DOHH2 (cell line): ENCODE data around the gene MED16.

ENCODE experiments used
- H3F3A ChIP-seq: fragments of 200-600 bp; sonication (generic), shearing (Covaris generic); 2 replicates; pipeline ENCODE4 v1.6.0; 2016; ENCODE audit warnings: antibody characterized with exemption, mild to moderate bottlenecking; ENCODE audit not compliant: control insufficient read depth, insufficient read depth
- H3K27ac ChIP-seq: fragments of 200-600 bp; sonication (generic); 2 replicates; pipeline ENCODE4 v1.5.1; 2014; ENCODE audit warnings: low read depth, mild to moderate bottlenecking, low read length, moderate library complexity
- H3K27me3 ChIP-seq: fragments of 200-600 bp; sonication (generic); 2 replicates; pipeline ENCODE4 v1.6.1; 2014; ENCODE audit warnings: mild to moderate bottlenecking, low read length, mixed read lengths; ENCODE audit not compliant: control insufficient read depth
- H3K36me3 ChIP-seq: fragments of 200-600 bp; sonication (generic); 2 replicates; pipeline ENCODE4 v1.6.1; 2014; ENCODE audit warnings: mild to moderate bottlenecking, low read length, moderate library complexity, mixed read lengths; ENCODE audit not compliant: control insufficient read depth
- H3K4me1 ChIP-seq: fragments of 200-600 bp; sonication (generic); 2 replicates; pipeline ENCODE4 v1.6.1; 2014; ENCODE audit warnings: mild to moderate bottlenecking, low read length, mixed read lengths; ENCODE audit not compliant: control insufficient read depth
- H3K4me2 ChIP-seq: fragments of 200-600 bp; sonication (generic); 2 replicates; pipeline ENCODE4 v1.6.0; 2014; ENCODE audit warnings: mild to moderate bottlenecking, low read length, moderate library complexity
- H3K4me3 ChIP-seq: fragments of 200-600 bp; sonication (generic); 2 replicates; pipeline ENCODE4 v1.5.1; 2014; ENCODE audit warnings: mild to moderate bottlenecking, low read length, mixed read lengths
- H3K79me2 ChIP-seq: fragments of 200-600 bp; sonication (generic); 2 replicates; pipeline ENCODE4 v1.6.1; 2014; ENCODE audit warnings: mild to moderate bottlenecking, low read length, mixed read lengths; ENCODE audit not compliant: control insufficient read depth
- H3K9me2 ChIP-seq: fragments of 200-600 bp; sonication (generic); replicated peaks from 2 replicates; pipeline ENCODE4 v1.6.1; 2014; ENCODE audit warnings: mild to moderate bottlenecking, low read length, mixed read lengths; ENCODE audit not compliant: control insufficient read depth
- H3K9me3 ChIP-seq: fragments of 200-600 bp; sonication (generic); 2 replicates; pipeline ENCODE4 v1.6.1; 2014; ENCODE audit warnings: antibody characterized with exemption, low read length, mixed read lengths; ENCODE audit not compliant: control insufficient read depth, insufficient read depth
- H4K20me1 ChIP-seq: fragments of 200-600 bp; sonication (generic); 2 replicates; pipeline ENCODE4 v1.6.0; 2014; ENCODE audit warnings: low read depth, mild to moderate bottlenecking, antibody characterized with exemption, low read length, moderate library complexity; ENCODE audit not compliant: control insufficient read depth, insufficient read depth
- CTCF ChIP-seq: fragments of 200-600 bp; sonication (generic); IDR thresholded peaks from one replicate; pipeline ENCODE4 v1.5.1; 2014; ENCODE audit warnings: antibody characterized with exemption, mild to moderate bottlenecking, low read depth, low read length; ENCODE audit not compliant: poor library complexity, severe bottlenecking
- EZH2phosphoT487 ChIP-seq: fragments of 200-600 bp; sonication (generic); IDR thresholded peaks from 2 replicates; pipeline ENCODE4 v1.6.1; 2017; ENCODE audit warnings: borderline replicate concordance, mild to moderate bottlenecking, antibody characterized with exemption, low read length, moderate library complexity, mixed read lengths

MED16 gene

DNA sequence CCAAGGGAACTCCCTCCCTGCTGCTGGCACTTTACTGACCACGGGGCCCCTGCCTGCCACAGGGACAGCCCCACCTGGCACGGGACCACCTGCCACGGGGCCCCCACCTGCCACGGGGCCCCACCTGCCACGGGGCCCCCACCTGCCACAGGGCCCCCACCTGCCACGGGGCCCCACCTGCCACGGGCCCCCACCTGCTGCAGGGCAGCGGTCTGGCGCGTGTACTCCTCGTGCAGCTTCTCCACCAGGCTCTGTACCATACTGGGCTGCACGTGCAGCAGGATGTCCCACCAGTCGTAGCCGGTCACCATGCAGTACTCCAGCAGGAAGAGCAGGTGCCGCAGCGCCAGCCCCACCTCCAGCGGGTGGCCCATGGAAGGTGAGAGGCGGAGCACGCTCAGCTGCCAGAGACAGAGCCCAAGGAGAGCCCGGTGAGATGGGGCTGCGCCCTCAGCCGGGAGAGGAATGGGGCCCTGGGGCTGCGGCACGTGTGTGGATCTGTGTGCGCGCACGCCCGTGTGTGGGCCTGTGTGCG lies 16.1 kb downstream of the MED16 start:
- no peak overlapping the region for H3K27ac ChIP-seq
- H3K4me1 ChIP-seq, result peaks cover 8% of the 10 kb centered on the region
- peaks cover 5% of the 10 kb centered on the region for H4K20me1 ChIP-seq
- no peaks in the 10 kb centered on the region for H3K27me3 ChIP-seq
- H3K79me2 ChIP-seq, result no peaks in the 10 kb centered on the region
- no peak overlapping the region for H3K4me2 ChIP-seq
- peaks cover 3% of the 10 kb centered on the region; the same call in 1 of the 2 replicates for H3K36me3 ChIP-seq
- H3K9me3 ChIP-seq, result no peaks in the 10 kb centered on the region
- no peaks in the 10 kb centered on the region for H3K9me2 ChIP-seq
- no peak overlapping the region for H3K4me3 ChIP-seq
- TF ChIP-seq EZH2phosphoT487, result no peak
- TF ChIP-seq CTCF, result no peak
- H3F3A ChIP-seq, result peaks cover 5% of the 10 kb centered on the region; the same call in 1 of the 2 replicates

DNA sequence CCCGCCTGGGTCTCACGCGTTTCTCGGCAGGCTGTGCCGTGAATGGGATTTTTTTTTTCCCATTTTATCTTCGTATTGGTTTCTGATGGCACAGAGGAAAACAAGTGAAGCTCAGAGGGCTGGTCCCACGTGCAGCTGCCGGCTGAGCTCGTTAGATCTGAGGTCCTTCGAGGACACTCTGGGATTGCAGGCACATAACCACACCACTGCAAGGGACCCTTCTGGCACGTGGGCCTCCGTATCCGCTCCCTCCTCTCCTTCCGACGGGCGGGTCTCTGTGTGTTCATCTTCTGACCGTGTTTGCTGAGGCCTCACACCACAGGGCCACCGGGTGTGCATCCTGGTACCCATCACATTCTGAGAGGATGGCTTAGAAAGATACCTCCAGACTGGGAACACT lies 16.9 kb downstream of the MED16 start:
- no peaks in the 10 kb centered on the region for H3K79me2 ChIP-seq
- TF ChIP-seq CTCF (no peak), EZH2phosphoT487 (no peak)
- H3K4me1 ChIP-seq, result peaks cover 9% of the 10 kb centered on the region
- no peaks in the 10 kb centered on the region for H3K36me3 ChIP-seq
- H3F3A ChIP-seq, result peaks cover 5% of the 10 kb centered on the region; the same call in 1 of the 2 replicates
- peaks cover 5% of the 10 kb centered on the region for H4K20me1 ChIP-seq
- no peaks in the 10 kb centered on the region for H3K9me3 ChIP-seq
- H3K27ac ChIP-seq, result no peak overlapping the region
- H3K4me2 ChIP-seq, result no peak overlapping the region
- H3K27me3 ChIP-seq, result no peaks in the 10 kb centered on the region
- H3K4me3 ChIP-seq, result no peak overlapping the region
- H3K9me2 ChIP-seq, result no peaks in the 10 kb centered on the region

DNA sequence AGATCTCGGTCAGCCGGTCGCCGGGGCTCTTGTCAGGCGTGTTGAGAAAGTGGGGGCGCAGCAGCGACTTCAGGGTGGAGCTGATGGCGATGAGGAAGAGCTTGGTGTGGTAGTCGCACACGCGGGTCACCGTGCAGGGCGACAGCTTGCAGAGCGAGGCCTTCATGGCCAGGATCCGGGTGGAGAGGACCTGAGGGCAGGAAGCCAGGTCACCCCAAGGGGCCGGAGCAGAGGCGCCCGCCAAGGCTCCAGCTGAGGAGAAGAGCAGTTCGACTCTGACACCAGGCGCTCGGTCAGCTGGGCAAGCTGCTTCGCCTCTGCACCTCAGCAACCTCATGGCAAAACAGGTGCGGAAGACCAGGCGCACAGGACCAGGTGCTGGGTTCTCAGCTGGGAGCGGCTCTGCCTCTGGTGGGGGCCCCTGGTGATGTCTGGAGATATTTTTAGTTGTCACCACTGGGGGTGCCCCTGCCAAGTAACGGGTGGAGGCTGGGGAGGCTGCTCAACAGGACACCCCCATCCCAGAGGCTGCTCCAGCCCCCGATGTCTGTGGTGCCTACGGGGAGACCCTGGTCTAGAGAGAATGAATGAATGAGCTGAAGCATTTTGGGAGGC lies 17.6 kb downstream of the MED16 start:
- Histone ChIP-seq H3K27me3 (no peaks in the 10 kb centered on the region), H3K9me3 (no peaks in the 10 kb centered on the region), H3K4me2 (no peak overlapping the region), H3K27ac (no peak overlapping the region), H3K36me3 (no peaks in the 10 kb centered on the region), H3K4me3 (no peak overlapping the region), H3K4me1 (peaks cover 9% of the 10 kb centered on the region), H4K20me1 (peaks cover 5% of the 10 kb centered on the region), H3F3A (peaks cover 5% of the 10 kb centered on the region; the same call in 1 of the 2 replicates), H3K9me2 (no peaks in the 10 kb centered on the region), H3K79me2 (no peaks in the 10 kb centered on the region)
- no peak for TF ChIP-seq CTCF
- TF ChIP-seq EZH2phosphoT487, result no peak
